WTC11 (cell line): Measurements from ENCODE around the gene SH3BGR. TPM values are rescaled to one million over a fixed set of nuclear protein-coding genes. Genes with fewer than 3 reads are reported as not detected.

Source experiments
- ATAC-seq: fragments of 200-7000 bp; cut with Tn5 transposase; 2 replicates; pipeline ENCODE4 v1.10.0; 2021; ENCODE audit warnings: mild to moderate bottlenecking, moderate library complexity
- CTCF ChIA-PET: fragments of 300-600 bp; sonication (Branson Sonifier 250); formaldehyde crosslinking; loops from one replicate; lab custom pipeline; 2021; ENCODE audit warnings: antibody characterized with exemption; lab: Charles Lee
- POLR2A ChIA-PET: fragments of 350-600 bp; sonication (Branson Sonifier 250); formaldehyde crosslinking; loops from one replicate; lab custom pipeline; 2021; ENCODE audit warnings: antibody characterized with exemption; lab: Charles Lee
- DNase-seq: peaks from one replicate; pipeline ENCODE4 v3.0.0; 2021; ENCODE audit warnings: low spot score
- H3K27ac Mint-ChIP-seq: 2 replicates; pipeline ENCODE4 v1.8.0; 2021; ENCODE audit warnings: mixed read lengths
- H3K27me3 Mint-ChIP-seq: 2 replicates; pipeline ENCODE4 v1.8.0; 2021; ENCODE audit warnings: low read depth, mild to moderate bottlenecking, moderate library complexity, mixed read lengths
- H3K36me3 Mint-ChIP-seq: 2 replicates; pipeline ENCODE4 v1.8.0; 2021; ENCODE audit warnings: mixed read lengths
- H3K4me1 Mint-ChIP-seq: 2 replicates; pipeline ENCODE4 v1.8.0; 2022; ENCODE audit warnings: mixed read lengths
- H3K4me3 Mint-ChIP-seq: 2 replicates; pipeline ENCODE4 v1.8.0; 2021; ENCODE audit warnings: mild to moderate bottlenecking, moderate library complexity, mixed read lengths
- H3K9me3 Mint-ChIP-seq: 2 replicates; pipeline ENCODE4 v1.8.0; 2021; ENCODE audit warnings: mixed read lengths
- AR ChIP-seq: fragments of 250-450 bp; sonication (Bioruptor Pico); IDR thresholded peaks from 2 replicates; pipeline ENCODE4 v1.9.0; 2021; ENCODE audit warnings: mild to moderate bottlenecking
- ATF3 ChIP-seq: sonication (generic); formaldehyde crosslinking; conservative IDR thresholded peaks from 2 replicates; pipeline ENCODE4 v1.8.1; 2022; ENCODE audit warnings: mild to moderate bottlenecking, missing genetic modification reagents
- CREB1 ChIP-seq: sonication (generic); formaldehyde crosslinking; IDR thresholded peaks from 2 replicates; pipeline ENCODE4 v1.8.0; 2023; ENCODE audit warnings: mild to moderate bottlenecking, missing genetic modification reagents
- ERG ChIP-seq: fragments of 250-450 bp; sonication (Bioruptor Pico); IDR thresholded peaks from 2 replicates; pipeline ENCODE4 v1.8.0; 2021; ENCODE audit warnings: mild to moderate bottlenecking
- ESRRA ChIP-seq: sonication (generic); formaldehyde crosslinking; IDR thresholded peaks from 2 replicates; pipeline ENCODE4 v1.8.1; 2022; ENCODE audit warnings: mild to moderate bottlenecking, missing genetic modification reagents, borderline replicate concordance
- GRHL2 ChIP-seq: fragments of 250-450 bp; sonication (Bioruptor Pico); IDR thresholded peaks from 2 replicates; pipeline ENCODE4 v1.8.0; 2022; ENCODE audit warnings: mild to moderate bottlenecking, moderate library complexity; ENCODE audit not compliant: insufficient replicate concordance, severe bottlenecking
- HMGA2 ChIP-seq: fragments of 250-450 bp; sonication (Bioruptor Pico); IDR thresholded peaks from 2 replicates; pipeline ENCODE4 v1.4.0; 2021; ENCODE audit warnings: mild to moderate bottlenecking, moderate library complexity
- JUN ChIP-seq: sonication (generic); formaldehyde crosslinking; IDR thresholded peaks from 2 replicates; pipeline ENCODE4 v1.8.0; 2023; ENCODE audit warnings: mild to moderate bottlenecking, missing genetic modification reagents
- NR1H2 ChIP-seq: sonication (generic); formaldehyde crosslinking; IDR thresholded peaks from 2 replicates; pipeline ENCODE4 v1.9.0; 2021; ENCODE audit warnings: mild to moderate bottlenecking, moderate library complexity, missing genetic modification reagents
- OVOL2 ChIP-seq: fragments of 250-450 bp; sonication (Bioruptor Pico); IDR thresholded peaks from 2 replicates; pipeline ENCODE4 v1.9.0; 2021; ENCODE audit warnings: mild to moderate bottlenecking, borderline replicate concordance
- PRRX2 ChIP-seq: fragments of 250-450 bp; sonication (Bioruptor Pico); IDR thresholded peaks from 2 replicates; pipeline ENCODE4 v1.8.0; 2021; ENCODE audit warnings: mild to moderate bottlenecking
- RORB ChIP-seq: fragments of 250-450 bp; sonication (Bioruptor Pico); IDR thresholded peaks from 2 replicates; pipeline ENCODE4 v1.9.0; 2021; ENCODE audit warnings: mild to moderate bottlenecking
- SMAD4 ChIP-seq: sonication (generic); formaldehyde crosslinking; IDR thresholded peaks from 2 replicates; pipeline ENCODE4 v1.8.0; 2022; ENCODE audit warnings: mild to moderate bottlenecking, missing genetic modification reagents
- SOX15 ChIP-seq: fragments of 250-450 bp; sonication (Bioruptor Pico); IDR thresholded peaks from 2 replicates; pipeline ENCODE4 v1.9.0; 2021; ENCODE audit warnings: mild to moderate bottlenecking
- ZMAT4 ChIP-seq: fragments of 250-450 bp; sonication (Bioruptor Pico); IDR thresholded peaks from 2 replicates; pipeline ENCODE4 v1.9.0; 2021; ENCODE audit warnings: mild to moderate bottlenecking
- ZNF232 ChIP-seq: sonication (generic); formaldehyde crosslinking; IDR thresholded peaks from 2 replicates; pipeline ENCODE4 v1.8.0; 2022; ENCODE audit warnings: mild to moderate bottlenecking, missing genetic modification reagents
- ZNF425 ChIP-seq: fragments of 250-450 bp; sonication (Bioruptor Pico); conservative IDR thresholded peaks from 2 replicates; pipeline ENCODE4 v1.9.0; 2021; ENCODE audit warnings: mild to moderate bottlenecking
- total RNA-seq: library from RNA; stranded (reverse); gene quantifications from 3 replicates; pipeline ENCODE4 v1.2.3, GENCODE V29; 2021
- TF ChIP-seq, protein P1 (sequence below): sonication (generic); formaldehyde crosslinking; IDR thresholded peaks from 2 replicates; pipeline ENCODE4 v1.8.1; 2023; ENCODE audit warnings: mild to moderate bottlenecking, missing genetic modification reagents, moderate library complexity
- TF ChIP-seq, protein P2 (sequence below): sonication (generic); formaldehyde crosslinking; IDR thresholded peaks from 2 replicates; pipeline ENCODE4 v1.8.0; 2023; ENCODE audit warnings: missing genetic modification reagents
- TF ChIP-seq, protein P3 (sequence below): sonication (generic); formaldehyde crosslinking; IDR thresholded peaks from 2 replicates; pipeline ENCODE4 v1.8.0; 2022; ENCODE audit warnings: mild to moderate bottlenecking, missing genetic modification reagents
- TF ChIP-seq, protein P4 (sequence below): sonication (generic); formaldehyde crosslinking; IDR thresholded peaks from 2 replicates; pipeline ENCODE4 v1.8.0; 2023; ENCODE audit warnings: mild to moderate bottlenecking, missing genetic modification reagents

Gene SH3BGR
- total RNA-seq, 1 experiment from 2014 or later, result 3.2 TPM

DNA sequence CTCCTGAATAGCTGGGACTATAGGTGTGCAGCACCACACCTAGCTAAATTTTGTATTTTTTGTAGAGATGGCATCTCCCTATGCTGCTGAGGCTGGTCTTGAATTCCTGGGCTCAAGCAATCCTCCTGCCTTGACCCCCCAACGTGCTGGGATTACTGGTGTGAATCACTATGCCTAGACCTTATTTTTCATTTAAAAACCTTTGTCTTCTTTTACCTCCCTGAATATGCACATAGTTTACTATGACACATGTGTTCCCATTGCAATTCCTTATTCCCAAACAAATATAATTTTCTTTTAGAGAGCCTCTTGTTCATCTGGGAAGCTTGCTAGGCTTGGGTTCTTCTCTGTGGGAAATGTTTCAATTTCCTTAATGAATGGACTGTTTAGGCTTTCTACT, 16.8 kb downstream of the SH3BGR start:
- no peak for TF ChIP-seq NR1H2 (CRISPR knock-in tag)
- no peak for TF ChIP-seq SMAD4 (CRISPR knock-in tag)
- TF ChIP-seq ZNF232 (CRISPR knock-in tag), result no peak
- no peak for TF ChIP-seq CREB1
- no peak for TF ChIP-seq ZMAT4
- no peak for TF ChIP-seq ATF3 (CRISPR knock-in tag)
- TF ChIP-seq, protein P1, sequence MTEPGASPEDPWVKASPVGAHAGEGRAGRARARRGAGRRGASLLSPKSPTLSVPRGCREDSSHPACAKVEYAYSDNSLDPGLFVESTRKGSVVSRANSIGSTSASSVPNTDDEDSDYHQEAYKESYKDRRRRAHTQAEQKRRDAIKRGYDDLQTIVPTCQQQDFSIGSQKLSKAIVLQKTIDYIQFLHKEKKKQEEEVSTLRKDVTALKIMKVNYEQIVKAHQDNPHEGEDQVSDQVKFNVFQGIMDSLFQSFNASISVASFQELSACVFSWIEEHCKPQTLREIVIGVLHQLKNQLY (CRISPR knock-in tag), result no peak
- POLR2A ChIA-PET, result no interaction called here
- ATAC-seq (no peak), DNase-seq (no peak)
- CTCF ChIA-PET, result interaction anchor here (2.1 kb wide), 1 partner anchor 27 kb away, joined by 5 read pairs; no protein-coding TSS in a partner anchor
- no peak overlapping the region for H3K4me3 Mint-ChIP-seq
- H3K36me3 Mint-ChIP-seq, result peaks cover 9% of the 10 kb centered on the region; the same call in 1 of the 2 replicates
- no peak overlapping the region for H3K27ac Mint-ChIP-seq
- H3K9me3 Mint-ChIP-seq, result peaks cover 9% of the 10 kb centered on the region
- no peaks in the 10 kb centered on the region for H3K27me3 Mint-ChIP-seq
- peaks cover 11% of the 10 kb centered on the region for H3K4me1 Mint-ChIP-seq

DNA sequence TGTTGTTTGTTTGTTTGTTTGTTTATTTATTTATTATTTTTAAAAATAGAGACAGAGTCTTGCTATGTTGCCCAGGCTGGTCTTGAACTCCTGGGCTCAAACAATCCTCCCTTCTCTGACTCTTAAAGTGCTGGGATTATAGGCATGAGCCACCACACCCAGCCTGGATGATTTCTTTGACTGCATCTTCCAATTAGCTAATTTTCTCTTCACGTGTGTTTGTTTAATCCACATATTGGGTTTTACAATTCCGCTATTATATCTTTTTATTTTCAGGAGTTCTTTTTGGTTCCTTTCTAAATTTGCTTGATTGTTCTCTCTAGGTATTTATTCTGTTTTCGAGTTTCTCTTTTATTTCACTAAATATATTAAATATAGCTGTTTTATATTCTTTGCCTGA, 19.8 kb downstream of the SH3BGR start:
- ChIA-PET POLR2A (no interaction called here), CTCF (interaction anchor here (1.1 to 1.3 kb wide), 2 partner anchors 16 to 584 kb away, joined by 3 read pairs; no protein-coding TSS in a partner anchor)
- peaks cover 6% of the 10 kb centered on the region for H3K36me3 Mint-ChIP-seq
- H3K27ac Mint-ChIP-seq, result no peak overlapping the region
- peaks cover 21% of the 10 kb centered on the region for H3K4me1 Mint-ChIP-seq
- H3K27me3 Mint-ChIP-seq, result no peaks in the 10 kb centered on the region
- H3K4me3 Mint-ChIP-seq, result no peak overlapping the region
- no peak for DNase-seq
- H3K9me3 Mint-ChIP-seq, result peaks cover 9% of the 10 kb centered on the region
- ATAC-seq, result no peak
- no peak for TF ChIP-seq GRHL2 (CRISPR knock-in tag)
- TF ChIP-seq SOX15 (CRISPR knock-in tag), result no peak
- TF ChIP-seq RORB (CRISPR knock-in tag), result no peak
- no peak for TF ChIP-seq AR
- no peak for TF ChIP-seq HMGA2
- TF ChIP-seq ZNF425, result no peak
- no peak for TF ChIP-seq ERG (CRISPR knock-in tag)
- TF ChIP-seq, protein P2, sequence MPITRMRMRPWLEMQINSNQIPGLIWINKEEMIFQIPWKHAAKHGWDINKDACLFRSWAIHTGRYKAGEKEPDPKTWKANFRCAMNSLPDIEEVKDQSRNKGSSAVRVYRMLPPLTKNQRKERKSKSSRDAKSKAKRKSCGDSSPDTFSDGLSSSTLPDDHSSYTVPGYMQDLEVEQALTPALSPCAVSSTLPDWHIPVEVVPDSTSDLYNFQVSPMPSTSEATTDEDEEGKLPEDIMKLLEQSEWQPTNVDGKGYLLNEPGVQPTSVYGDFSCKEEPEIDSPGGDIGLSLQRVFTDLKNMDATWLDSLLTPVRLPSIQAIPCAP (CRISPR knock-in tag), result no peak
- no peak for TF ChIP-seq OVOL2
- TF ChIP-seq, protein P3, sequence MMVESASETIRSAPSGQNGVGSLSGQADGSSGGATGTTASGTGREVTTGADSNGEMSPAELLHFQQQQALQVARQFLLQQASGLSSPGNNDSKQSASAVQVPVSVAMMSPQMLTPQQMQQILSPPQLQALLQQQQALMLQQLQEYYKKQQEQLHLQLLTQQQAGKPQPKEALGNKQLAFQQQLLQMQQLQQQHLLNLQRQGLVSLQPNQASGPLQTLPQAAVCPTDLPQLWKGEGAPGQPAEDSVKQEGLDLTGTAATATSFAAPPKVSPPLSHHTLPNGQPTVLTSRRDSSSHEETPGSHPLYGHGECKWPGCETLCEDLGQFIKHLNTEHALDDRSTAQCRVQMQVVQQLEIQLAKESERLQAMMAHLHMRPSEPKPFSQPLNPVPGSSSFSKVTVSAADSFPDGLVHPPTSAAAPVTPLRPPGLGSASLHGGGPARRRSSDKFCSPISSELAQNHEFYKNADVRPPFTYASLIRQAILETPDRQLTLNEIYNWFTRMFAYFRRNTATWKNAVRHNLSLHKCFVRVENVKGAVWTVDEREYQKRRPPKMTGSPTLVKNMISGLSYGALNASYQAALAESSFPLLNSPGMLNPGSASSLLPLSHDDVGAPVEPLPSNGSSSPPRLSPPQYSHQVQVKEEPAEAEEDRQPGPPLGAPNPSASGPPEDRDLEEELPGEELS (CRISPR knock-in tag), result no peak
- no peak for TF ChIP-seq PRRX2 (CRISPR knock-in tag)
- TF ChIP-seq, protein P4, sequence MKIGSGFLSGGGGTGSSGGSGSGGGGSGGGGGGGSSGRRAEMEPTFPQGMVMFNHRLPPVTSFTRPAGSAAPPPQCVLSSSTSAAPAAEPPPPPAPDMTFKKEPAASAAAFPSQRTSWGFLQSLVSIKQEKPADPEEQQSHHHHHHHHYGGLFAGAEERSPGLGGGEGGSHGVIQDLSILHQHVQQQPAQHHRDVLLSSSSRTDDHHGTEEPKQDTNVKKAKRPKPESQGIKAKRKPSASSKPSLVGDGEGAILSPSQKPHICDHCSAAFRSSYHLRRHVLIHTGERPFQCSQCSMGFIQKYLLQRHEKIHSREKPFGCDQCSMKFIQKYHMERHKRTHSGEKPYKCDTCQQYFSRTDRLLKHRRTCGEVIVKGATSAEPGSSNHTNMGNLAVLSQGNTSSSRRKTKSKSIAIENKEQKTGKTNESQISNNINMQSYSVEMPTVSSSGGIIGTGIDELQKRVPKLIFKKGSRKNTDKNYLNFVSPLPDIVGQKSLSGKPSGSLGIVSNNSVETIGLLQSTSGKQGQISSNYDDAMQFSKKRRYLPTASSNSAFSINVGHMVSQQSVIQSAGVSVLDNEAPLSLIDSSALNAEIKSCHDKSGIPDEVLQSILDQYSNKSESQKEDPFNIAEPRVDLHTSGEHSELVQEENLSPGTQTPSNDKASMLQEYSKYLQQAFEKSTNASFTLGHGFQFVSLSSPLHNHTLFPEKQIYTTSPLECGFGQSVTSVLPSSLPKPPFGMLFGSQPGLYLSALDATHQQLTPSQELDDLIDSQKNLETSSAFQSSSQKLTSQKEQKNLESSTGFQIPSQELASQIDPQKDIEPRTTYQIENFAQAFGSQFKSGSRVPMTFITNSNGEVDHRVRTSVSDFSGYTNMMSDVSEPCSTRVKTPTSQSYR (CRISPR knock-in tag), result no peak
- TF ChIP-seq JUN (CRISPR knock-in tag), result no peak
- no peak for TF ChIP-seq ESRRA
